Measurements from ENCODE around the gene EHD1. TPM values are rescaled to one million over a fixed set of nuclear protein-coding genes. Genes with fewer than 3 reads are reported as not detected.

Gene EHD1
- total and polyA plus RNA-seq, 2 donors (not counting 1 experiment from before 2014, with no cell fraction given): 71.3 to 240 TPM

DNA sequence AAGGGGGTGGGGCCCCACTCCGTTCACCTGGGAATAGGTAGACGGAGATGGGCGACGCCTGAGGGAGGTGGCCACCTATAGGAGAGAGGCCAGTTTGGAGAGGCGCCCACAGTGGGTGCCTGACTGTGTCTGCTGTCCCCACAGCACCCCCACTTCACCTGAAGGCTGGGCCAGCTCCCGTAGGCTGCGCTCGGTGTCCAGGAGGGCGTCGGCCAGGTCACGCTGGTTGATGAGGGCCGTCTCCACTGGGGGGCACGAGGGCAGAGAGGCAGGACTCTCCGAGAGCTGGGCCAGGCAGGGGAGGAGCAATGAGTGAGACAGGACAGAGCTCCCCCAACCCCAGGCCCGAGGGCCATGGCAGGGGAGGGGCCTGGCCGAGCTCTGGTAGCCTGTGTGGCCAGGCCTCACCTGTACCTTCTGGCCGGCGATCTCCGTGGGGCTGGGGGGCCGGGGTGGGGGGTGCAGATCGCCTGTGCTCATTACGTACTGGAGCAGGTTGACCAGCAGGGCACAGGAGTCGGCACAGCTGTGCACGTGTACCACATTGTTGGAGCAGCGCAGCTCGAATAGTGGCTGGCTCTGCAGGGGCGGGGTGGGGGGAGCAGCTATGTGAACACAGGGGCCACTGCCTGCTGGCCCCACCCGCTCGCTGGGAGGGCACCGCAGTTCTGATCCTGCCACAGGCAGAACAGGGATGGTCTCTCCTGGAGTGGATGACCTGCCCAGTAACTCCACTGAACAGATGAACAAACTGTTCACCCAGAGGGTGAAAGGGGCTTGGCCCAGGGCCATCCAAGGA lies 23.9 kb upstream of the EHD1 start:
- TF ChIP-seq EZH2 (IDR thresholded peaks at IDR 0.05; ENCODE audit: low read length, missing control alignments) (no peak), CTCF (conservative IDR thresholded peaks at IDR 0.05 in 1 of 2, IDR thresholded peaks at IDR 0.05 in 1 of 2; ENCODE audit: low read depth in 1 of 2, low read length in 2 of 2) (no peak)
- H3K27me3 ChIP-seq (ENCODE audit: control insufficient read depth, insufficient read depth, low read length): no peaks in the 10 kb centered on the region
- no peaks in the 10 kb centered on the region for H3K9me3 ChIP-seq (ENCODE audit: control insufficient read depth, insufficient read depth, low read depth, low read length)
- H3K4me3 ChIP-seq (replicated peaks in 1 of 4; ENCODE audit: control extremely low read depth in 1 of 4, insufficient read depth in 1 of 4, low read depth in 3 of 4, low read length in 4 of 4): no peak overlapping the region
- H3K36me3 ChIP-seq (ENCODE audit: control insufficient read depth, insufficient read depth, low read length): peaks cover 21% of the 10 kb centered on the region
- no peak for DNase-seq (ENCODE audit: low read depth in 2 of 2)
- no peaks in the 10 kb centered on the region for H3K79me2 ChIP-seq (ENCODE audit: control insufficient read depth, insufficient read depth, low read length)
- H3K4me2 ChIP-seq (ENCODE audit: extremely low read depth, insufficient read depth, low read length): no peak overlapping the region
- H3K9ac ChIP-seq (ENCODE audit: insufficient read depth, low read length): no peak overlapping the region
- H3K27ac ChIP-seq (ENCODE audit: insufficient read depth, low read length): no peak overlapping the region
- no peaks in the 10 kb centered on the region for H3K4me1 ChIP-seq (ENCODE audit: control insufficient read depth, extremely low read depth, insufficient read depth, low read length)
- no peak overlapping the region for H2AFZ ChIP-seq (ENCODE audit: low read length)
- H4K20me1 ChIP-seq (ENCODE audit: control insufficient read depth, extremely low read depth, insufficient read depth, low read length): no peaks in the 10 kb centered on the region

DNA sequence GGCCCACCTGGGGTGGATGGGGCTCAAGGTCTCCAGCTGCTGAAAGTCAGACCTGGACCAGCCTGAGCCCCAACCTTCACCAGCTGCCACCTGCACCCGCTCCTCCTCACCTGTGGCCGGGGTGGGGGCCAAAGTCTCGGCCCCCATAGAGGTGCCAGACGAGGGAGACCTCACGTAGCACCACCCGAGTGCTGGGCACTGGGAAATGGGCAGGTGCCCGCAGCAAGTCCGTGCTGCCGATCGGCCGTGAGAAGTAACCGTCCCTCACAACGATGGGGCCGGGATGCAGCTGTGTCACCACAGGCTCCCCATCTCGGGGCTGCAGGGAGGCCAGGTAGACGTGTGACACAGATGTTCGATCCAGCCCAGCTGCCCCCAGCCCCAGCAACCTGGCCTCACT lies 22.4 kb upstream of the EHD1 start:
- no peak overlapping the region for H2AFZ ChIP-seq (ENCODE audit: low read length)
- no peaks in the 10 kb centered on the region for H3K79me2 ChIP-seq (ENCODE audit: control insufficient read depth, insufficient read depth, low read length)
- H3K27me3 ChIP-seq (ENCODE audit: control insufficient read depth, insufficient read depth, low read length): no peaks in the 10 kb centered on the region
- H3K4me3 ChIP-seq (replicated peaks in 1 of 4; ENCODE audit: control extremely low read depth in 1 of 4, insufficient read depth in 1 of 4, low read depth in 3 of 4, low read length in 4 of 4): no peak overlapping the region
- no peak for DNase-seq (ENCODE audit: low read depth in 2 of 2)
- peaks cover 17% of the 10 kb centered on the region for H3K36me3 ChIP-seq (ENCODE audit: control insufficient read depth, insufficient read depth, low read length)
- H3K27ac ChIP-seq (ENCODE audit: insufficient read depth, low read length): no peak overlapping the region
- no peak overlapping the region for H3K4me2 ChIP-seq (ENCODE audit: extremely low read depth, insufficient read depth, low read length)
- TF ChIP-seq CTCF (conservative IDR thresholded peaks at IDR 0.05 in 1 of 2, IDR thresholded peaks at IDR 0.05 in 1 of 2; ENCODE audit: low read depth in 1 of 2, low read length in 2 of 2) (no peak), EZH2 (IDR thresholded peaks at IDR 0.05; ENCODE audit: low read length, missing control alignments) (no peak)
- no peaks in the 10 kb centered on the region for H3K9me3 ChIP-seq (ENCODE audit: control insufficient read depth, insufficient read depth, low read depth, low read length)
- no peak overlapping the region for H3K9ac ChIP-seq (ENCODE audit: insufficient read depth, low read length)
- no peaks in the 10 kb centered on the region for H4K20me1 ChIP-seq (ENCODE audit: control insufficient read depth, extremely low read depth, insufficient read depth, low read length)
- no peaks in the 10 kb centered on the region for H3K4me1 ChIP-seq (ENCODE audit: control insufficient read depth, extremely low read depth, insufficient read depth, low read length)

- Histone ChIP-seq H2AFZ (ENCODE audit: low read length) (no peak overlapping the region), H3K4me3 (replicated peaks in 1 of 4; ENCODE audit: control extremely low read depth in 1 of 4, insufficient read depth in 1 of 4, low read depth in 3 of 4, low read length in 4 of 4) (no peak overlapping the region), H3K9ac (ENCODE audit: insufficient read depth, low read length) (no peak overlapping the region), H3K9me3 (ENCODE audit: control insufficient read depth, insufficient read depth, low read depth, low read length) (no peaks in the 10 kb centered on the region), H4K20me1 (ENCODE audit: control insufficient read depth, extremely low read depth, insufficient read depth, low read length) (no peaks in the 10 kb centered on the region), H3K4me1 (ENCODE audit: control insufficient read depth, extremely low read depth, insufficient read depth, low read length) (no peaks in the 10 kb centered on the region), H3K27me3 (ENCODE audit: control insufficient read depth, insufficient read depth, low read length) (no peaks in the 10 kb centered on the region), H3K27ac (ENCODE audit: insufficient read depth, low read length) (no peak overlapping the region), H3K79me2 (ENCODE audit: control insufficient read depth, insufficient read depth, low read length) (no peaks in the 10 kb centered on the region), H3K36me3 (ENCODE audit: control insufficient read depth, insufficient read depth, low read length) (peaks cover 16% of the 10 kb centered on the region), H3K4me2 (ENCODE audit: extremely low read depth, insufficient read depth, low read length) (no peak overlapping the region)
- no peak for TF ChIP-seq CTCF (conservative IDR thresholded peaks at IDR 0.05 in 1 of 2, IDR thresholded peaks at IDR 0.05 in 1 of 2; ENCODE audit: low read depth in 1 of 2, low read length in 2 of 2)
- TF ChIP-seq EZH2 (IDR thresholded peaks at IDR 0.05; ENCODE audit: low read length, missing control alignments): no peak
- no peak for DNase-seq (ENCODE audit: low read depth in 2 of 2)
These were observed 21.9 kb upstream of the EHD1 start for GRCh38 chr11:64900263-64900678.

Data from fibroblast of lung (primary cell).